ENCODE results near the gene CPSF4L.

The CPSF4L gene

DNA sequence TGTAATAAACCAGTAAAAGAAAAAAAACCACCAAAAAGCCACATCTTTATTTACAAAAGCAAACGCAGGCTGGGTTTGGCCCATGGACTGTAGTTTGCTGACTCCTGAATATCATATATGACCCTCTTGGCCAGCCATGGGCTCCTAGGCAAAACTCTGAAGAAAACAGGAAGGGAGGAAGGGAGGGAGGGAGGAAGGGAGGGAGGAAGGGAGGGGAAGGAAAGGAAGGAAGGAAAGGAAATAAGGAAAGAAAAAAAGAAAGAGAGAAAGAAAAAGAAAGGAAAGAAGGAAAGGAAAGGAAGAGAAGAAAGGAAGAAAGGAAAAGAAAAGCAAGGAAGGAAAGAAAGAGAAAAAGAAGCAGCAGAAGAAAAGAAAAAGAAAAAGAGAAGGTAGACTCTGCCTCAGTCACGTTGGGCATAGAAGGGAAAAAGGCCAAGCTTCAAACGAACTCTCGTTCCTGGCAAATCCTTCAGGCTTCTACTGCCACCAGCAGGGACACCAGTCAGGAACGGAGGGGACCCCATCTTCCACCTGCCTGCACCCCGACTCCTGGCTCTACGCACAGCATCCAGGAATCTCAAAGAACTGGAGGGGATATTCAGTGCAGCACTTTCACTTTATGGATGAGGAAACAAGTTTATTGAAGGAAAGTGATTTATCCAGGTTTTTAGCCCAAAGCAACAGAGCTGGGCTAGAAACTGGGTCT lies 28.0 kb upstream of the CPSF4L start:
- DNase-seq = no peak

GRCh38 chr17:73288534-73289302 lies 27.0 kb upstream of the CPSF4L start:
- no peak for DNase-seq

GRCh38 chr17:73286863-73287296 lies 25.2 kb upstream of the CPSF4L start:
- DNase-seq = no peak

DNA sequence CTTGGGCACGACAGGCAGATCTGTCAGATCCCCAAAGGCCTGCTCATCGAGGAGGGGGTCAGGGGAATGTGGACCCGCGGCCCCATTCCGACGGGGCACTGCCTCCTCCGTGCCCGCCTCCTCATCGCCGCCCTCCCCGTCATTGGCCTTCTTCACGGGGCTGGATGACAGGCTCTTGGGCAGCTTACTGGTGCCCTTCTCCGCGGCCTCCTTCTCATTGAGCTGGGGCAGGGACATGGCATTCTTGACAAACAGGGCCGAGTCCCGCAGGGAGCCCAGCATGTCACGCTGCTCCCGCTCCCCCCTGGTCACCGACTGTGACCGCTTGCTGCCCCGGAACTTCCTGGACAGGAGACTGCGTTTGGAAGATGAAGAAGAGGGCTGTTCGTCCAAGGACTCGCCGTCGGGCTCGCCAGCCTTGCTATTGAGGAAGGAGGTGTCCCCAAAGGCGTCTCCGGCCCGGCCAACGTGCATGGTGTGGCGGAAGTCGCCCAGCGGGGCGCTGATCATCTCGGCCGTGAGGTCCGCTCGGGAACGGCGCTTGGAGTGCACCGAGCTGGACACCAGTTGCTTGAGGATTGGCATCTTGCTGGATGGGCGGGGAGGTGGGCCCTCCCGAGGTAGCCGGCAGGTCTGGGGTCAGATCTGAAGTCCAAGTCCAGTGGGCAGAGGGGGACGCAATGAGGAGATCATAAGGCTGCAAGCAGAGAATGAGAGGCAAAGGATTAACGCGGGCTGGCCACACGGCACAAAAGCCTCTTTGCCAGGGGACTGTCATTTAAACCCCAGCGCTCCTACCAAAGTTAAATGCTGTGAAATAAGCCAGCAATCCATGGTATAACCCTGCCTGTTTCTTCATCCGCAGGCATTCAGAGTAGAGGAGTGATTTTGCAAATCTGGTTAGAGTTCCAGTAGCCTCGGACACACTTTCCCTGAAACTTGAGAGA lies 24.5 kb upstream of the CPSF4L start:
- no peak for DNase-seq

GRCh38 chr17:73285603-73285908 lies 23.9 kb upstream of the CPSF4L start:
- no peak for DNase-seq

DNA sequence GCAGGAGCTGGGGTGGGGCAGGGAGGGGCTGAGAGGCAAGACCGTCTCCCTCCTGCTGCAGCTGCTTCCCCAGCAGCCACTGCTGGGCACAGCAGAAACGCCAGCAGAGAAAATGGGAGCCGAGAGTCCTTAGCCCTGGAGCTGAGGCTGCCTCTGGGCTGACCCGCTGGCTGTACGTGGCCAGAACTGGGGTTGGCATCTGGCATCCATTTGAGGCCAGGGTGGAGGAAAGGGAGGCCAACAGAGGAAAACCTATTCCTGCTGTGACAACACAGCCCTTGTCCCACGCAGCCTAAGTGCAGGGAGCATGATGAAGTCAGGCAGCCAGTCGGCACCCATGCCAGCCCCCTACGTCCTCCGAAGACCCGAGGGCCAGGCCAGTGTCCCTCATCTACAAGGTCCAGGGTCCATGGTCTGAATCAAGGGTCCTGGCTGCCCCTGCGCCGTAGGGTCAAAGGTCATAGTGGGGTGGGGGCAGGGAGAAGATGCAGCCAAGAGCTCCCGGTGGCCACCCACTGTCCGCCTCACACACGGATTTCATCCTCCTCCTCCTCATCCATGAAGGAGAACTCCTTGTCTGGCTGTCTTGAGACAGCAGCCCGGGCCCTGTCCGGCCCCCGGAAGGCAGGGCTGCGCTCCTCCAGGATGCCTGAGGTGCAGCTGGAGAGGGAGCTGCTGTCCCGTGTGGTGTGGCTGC lies 23.4 kb upstream of the CPSF4L start:
- no peak for DNase-seq

GRCh38 chr17:73284354-73284753 lies 22.7 kb upstream of the CPSF4L start:
- DNase-seq = no peak

GRCh38 chr17:73283841-73284282 lies 22.2 kb upstream of the CPSF4L start:
- no peak for DNase-seq

DNA sequence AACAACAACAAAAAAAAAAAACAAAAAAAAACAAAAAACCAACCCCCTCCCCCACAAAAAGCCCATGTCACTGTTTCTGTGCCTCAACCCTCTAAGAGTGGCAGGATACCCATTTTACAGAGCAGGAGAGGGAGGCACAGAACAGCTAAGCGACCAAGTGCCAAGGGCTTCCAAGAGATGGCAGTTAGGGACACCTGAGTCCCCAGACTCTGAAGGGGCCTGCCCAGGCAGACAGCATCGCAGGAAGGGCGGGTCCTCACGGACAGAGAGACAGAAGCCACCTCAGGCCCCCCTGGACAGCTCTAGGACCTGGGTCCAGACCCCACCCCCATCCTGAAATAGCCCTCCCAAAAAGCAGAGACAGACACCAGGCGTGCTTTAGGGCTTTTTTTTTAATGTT lies 21.6 kb upstream of the CPSF4L start:
- DNase-seq = no peak

DNA sequence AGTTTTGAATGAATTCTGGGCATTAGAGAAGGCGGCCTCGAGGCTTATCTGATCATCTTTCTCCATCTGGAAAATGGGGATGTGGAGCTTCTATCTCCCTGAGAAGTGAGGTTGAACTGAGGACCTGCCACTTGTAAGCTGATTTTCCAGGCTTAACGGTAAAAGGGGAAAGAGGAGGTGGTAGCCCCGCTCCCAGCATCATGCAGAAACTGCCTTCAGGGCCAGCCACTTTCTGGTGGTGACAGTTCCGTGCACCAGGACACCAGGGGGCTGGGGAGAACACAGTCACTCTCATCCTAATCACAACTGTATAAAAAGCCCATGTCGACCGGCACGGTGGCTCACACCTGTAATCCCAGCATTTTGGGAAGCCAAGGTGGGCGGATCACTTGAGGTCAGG lies 20.9 kb upstream of the CPSF4L start:
- DNase-seq = no peak

DNA sequence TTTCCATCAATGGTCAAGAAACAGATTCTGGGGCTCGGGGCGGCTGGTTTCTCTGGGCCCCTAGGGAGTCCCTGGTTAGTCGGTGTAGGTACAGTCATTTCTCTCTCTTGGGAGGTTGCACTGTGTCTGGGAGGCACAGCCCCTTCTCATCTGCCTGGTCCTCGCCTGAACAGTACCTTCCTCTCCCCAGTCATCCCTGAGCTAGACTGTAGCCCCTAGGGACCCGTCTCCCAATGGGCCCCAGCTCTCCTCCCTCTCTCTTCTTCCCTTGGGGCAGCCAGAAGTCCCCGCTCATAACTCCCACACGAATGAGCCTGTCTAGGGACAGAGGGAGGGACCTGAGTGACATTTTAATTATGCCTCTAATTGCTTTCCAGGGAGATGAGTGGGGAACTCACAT lies 20.2 kb upstream of the CPSF4L start:
- no peak for DNase-seq

GRCh38 chr17:73280191-73280590 lies 18.5 kb upstream of the CPSF4L start:
- DNase-seq = no peak

DNA sequence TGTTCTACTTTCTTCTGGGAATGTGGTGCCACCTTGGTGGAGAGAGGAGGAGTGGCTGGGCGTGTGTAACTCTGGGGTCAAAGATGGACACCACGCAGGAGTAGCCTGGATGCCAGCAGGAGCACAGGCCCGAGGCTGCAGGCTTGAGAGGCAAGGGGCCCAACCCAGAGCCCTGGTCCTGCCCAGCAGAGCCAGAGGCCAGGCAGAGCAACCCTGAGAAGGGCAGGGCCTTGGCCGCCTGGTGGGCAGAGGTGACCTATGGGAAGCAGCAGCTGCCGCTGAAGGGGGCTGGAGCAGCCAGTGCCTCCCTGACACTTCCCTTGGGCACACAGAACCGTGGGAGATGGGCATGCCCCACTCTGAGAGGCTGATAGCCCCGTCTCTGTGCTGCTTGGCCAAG lies 18.0 kb upstream of the CPSF4L start:
- no peak for DNase-seq

- DNase-seq = no peak
These were observed 17.1 kb upstream of the CPSF4L start for GRCh38 chr17:73278465-73279453.

- DNase-seq = no peak
These were observed 16.4 kb upstream of the CPSF4L start for GRCh38 chr17:73278049-73278464.

DNA sequence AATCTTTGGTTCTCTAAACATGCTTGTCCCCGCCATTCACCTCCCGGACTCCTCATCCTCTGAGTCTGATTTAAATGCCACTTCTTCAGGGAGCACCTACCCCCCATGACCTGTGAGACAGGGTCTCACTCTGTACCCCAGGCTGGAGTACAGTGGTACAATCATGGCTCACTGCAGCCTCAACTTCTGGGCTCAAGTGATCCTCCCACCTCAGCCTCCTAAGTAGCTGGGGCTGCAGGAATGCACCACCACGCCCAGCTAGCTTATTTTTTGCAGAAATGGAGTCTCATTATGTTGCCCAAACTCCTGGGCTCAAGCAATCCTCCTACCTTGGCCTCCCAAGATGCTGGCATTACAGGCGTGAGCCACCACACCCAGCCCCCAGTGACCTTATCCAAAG lies 12.8 kb upstream of the CPSF4L start:
- no peak for DNase-seq

DNA sequence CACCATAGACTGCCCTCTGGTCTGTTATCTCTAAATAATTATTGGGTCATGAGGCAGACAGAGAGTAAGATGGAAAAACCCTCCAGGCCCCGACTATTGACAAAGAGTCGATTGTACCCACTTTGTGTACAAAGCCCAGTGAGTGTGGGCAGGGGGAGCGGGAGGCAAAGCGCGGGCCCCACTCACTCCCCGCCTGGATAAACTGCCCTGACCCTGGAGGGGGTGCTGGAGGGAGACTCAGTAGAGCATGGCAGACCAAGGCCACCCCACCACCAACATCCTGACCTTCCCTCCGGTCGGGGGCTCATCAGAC lies 11.2 kb upstream of the CPSF4L start:
- DNase-seq = no peak

DNA sequence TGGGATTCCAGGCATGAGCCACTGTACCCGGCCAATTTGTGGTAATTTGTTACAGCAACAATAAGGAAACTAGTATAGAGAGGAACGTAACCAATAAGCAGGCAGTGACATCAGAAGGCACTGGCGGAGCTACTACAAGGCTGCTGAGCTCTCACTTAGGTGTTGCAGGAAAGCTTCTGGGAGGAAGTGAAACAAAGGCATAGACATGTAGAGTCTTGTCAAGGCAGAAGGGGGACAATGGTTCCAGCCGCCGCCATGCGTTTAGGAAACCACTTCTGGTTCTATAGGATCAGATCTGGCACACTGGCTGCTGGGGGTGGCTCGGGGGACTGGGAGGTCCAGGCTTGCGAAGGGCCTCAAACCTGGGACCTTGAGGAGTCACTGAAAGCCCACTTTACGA lies 9.4 kb upstream of the CPSF4L start:
- no peak for DNase-seq

DNA sequence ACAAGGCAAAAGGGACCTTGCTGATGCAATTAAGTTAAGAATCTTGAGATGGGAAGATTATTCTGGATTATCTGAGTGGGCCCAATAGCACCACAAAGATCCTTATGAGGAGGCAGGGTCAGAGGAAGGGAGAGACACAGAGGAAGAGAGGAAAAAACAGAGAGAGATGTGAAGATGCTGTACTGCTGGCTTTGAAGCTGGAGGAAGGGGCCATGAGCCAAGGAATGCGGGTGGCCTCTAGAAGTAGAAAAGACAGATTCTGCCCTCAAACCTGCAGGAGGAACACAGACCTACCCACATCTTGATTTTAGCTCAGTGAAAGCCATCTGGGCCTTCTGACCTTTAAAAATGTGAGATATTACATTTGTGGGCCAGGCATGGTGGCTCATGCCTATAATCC lies 8.1 kb upstream of the CPSF4L start:
- no peak for DNase-seq

- no peak for DNase-seq
These were observed 7.6 kb upstream of the CPSF4L start for GRCh38 chr17:73269329-73269615.

GRCh38 chr17:73268582-73269328 lies 7.1 kb upstream of the CPSF4L start:
- no peak for DNase-seq

Measured in activated gamma-delta T cell treated with Interleukin-2 at 50 U/mL for 16 hours (primary cell).